DND-41 (cell line): ENCODE results near the gene SERINC5.

ENCODE experiments used
- CTCF ChIP-seq: IDR thresholded peaks from 2 replicates; pipeline ENCODE4 v1.5.1; 2012; ENCODE audit warnings: borderline replicate concordance, low read length, moderate library complexity, mild to moderate bottlenecking; ENCODE audit not compliant: poor library complexity, severe bottlenecking; ENCODE audit errors: extremely low read depth
- EZH2 ChIP-seq: IDR thresholded peaks from 3 replicates; pipeline ENCODE4 v1.6.1; 2012; ENCODE audit warnings: borderline replicate concordance, low read depth, mild to moderate bottlenecking, moderate library complexity, low read length, inconsistent platforms; ENCODE audit not compliant: severe bottlenecking

- TF ChIP-seq CTCF: no peak
- TF ChIP-seq EZH2: no peak
Measured at GRCh38 chr5:80192507-80193241, 63.2 kb downstream of the SERINC5 start.
